Urinary bladder (tissue), 4 donors: ENCODE data around the gene EPHA6. TPM values are rescaled to one million over a fixed set of nuclear protein-coding genes. Genes with fewer than 3 reads are reported as not detected.
"Not testable (repeated sequence)": the region's sequence is repeated elsewhere in the genome, so short reads cannot be mapped to it uniquely, and the experiment has no call there.

Experiments
- DNase-seq: peaks from one replicate; pipeline ENCODE4 v3.0.0-alpha.2; 2015; ENCODE audit errors: extremely low spot score
- H3K27ac ChIP-seq: one replicate; pipeline ENCODE4 v1.5.1; 2013; ENCODE audit warnings: low read depth, mild to moderate bottlenecking, moderate library complexity
- H3K36me3 ChIP-seq: one replicate; pipeline ENCODE4 v1.6.1; 2013; ENCODE audit warnings: mild to moderate bottlenecking, moderate library complexity; ENCODE audit not compliant: insufficient read depth
- H3K4me1 ChIP-seq: one replicate; pipeline ENCODE4 v1.6.1; 2013; ENCODE audit warnings: mild to moderate bottlenecking, moderate library complexity; ENCODE audit not compliant: insufficient read depth
- H3K4me3 ChIP-seq: one replicate; pipeline ENCODE4 v1.5.1; 2013; ENCODE audit warnings: low read depth, low read length
- WGBS: extraction: QIAGEN DNeasy Blood & Tissue Kit; methylation state at CpG from one replicate; pipeline ENCODE4 v1.1.7; 2013; 5-methylcytosine and 5-hydroxymethylcytosine counted together
- polyA plus RNA-seq: library from polyadenylated mRNA; stranded (reverse); fragments of 200-250 nt; gene quantifications from one replicate; pipeline ENCODE4 v1.2.3, GENCODE V29; 2013
- total RNA-seq: library from RNA; depleted of rRNA; stranded (reverse); fragments of >200 nt; gene quantifications from one replicate; pipeline ENCODE4 v1.2.3, GENCODE V29; 2014
- donor health status: healthy with polysubstance abuse.
- donor health status: healthy.

Gene EPHA6
- total and polyA plus RNA-seq, 2 donors = 2.5 to 15.9 TPM

DNA sequence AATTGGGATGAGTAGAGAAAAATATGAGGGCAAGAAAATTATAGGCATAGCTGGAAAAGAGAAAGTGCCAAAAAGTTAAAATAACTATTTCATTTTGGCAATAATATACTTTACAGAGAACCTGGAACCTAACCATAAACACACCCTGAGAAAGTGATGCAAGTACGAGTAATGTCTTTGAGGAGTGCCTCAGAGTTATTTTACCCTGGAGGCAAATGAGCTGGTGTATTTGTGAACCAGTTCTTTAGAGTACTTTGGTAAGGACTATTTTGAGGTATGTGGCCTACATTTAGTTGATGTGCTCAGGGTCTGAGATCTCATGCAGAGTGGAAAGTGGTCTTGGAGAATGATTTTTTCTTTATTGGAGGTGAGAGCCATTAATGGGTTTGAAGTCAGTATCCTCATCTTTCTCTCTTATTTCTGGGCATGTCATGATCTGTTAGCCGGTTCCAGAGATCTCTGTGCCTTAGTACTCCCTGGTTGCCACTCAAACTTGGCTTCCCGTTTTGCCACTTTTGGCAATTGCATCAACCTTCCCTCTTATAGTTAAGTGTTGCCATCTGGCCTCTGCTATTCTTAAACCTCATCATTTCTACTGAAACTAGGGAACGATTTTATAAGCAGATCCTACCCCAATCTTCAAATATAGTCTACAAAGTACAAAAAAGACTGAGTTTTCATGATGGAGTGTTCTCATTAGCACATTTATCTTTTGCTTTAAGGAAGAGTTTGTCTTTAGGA lies 145.7 kb downstream of the EPHA6 start:
- 78% methylated on average over 4 of the region's 4 CpGs for WGBS

DNA sequence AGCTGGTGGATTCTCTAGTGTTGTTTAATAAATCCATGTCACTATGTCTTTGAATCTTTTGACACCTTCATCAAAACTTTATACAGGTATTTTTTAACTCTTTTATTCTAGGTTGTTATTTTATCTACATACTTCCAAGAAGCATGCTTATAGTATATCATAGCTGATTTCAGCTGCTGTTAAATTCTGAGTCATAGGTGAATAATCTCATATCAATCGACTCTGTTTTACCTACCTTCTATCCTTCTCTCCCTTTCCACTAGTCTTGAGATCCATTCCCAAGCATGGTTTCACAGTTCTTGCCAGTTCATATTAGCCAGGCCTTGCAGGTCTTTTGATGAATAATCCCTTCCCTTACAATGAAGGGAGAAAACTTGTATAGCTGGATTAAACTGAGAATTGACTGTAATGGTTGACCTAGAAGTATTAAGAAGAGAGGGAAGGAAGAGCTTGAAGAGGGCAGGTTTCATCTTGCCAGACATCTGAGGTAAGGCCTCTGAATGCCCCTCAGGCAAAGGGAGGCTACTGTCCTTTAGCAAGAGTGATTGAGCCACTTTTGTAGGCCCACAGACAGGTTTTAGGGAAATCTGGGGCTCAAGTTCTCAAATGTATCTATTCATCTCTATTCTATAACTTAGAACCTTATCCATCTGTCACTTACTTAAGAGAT lies 146.4 kb downstream of the EPHA6 start:
- WGBS = 91% methylated on average over 1 of the region's 1 CpG
- H3K4me1 ChIP-seq = no peaks in the 10 kb centered on the region
- no peaks in the 10 kb centered on the region for H3K36me3 ChIP-seq
- no peak for DNase-seq
- no peak overlapping the region for H3K27ac ChIP-seq
- H3K4me3 ChIP-seq = no peak overlapping the region

More for the DNA sequence above, 145.7 kb downstream of the EPHA6 start:
- Histone ChIP-seq H3K4me1 (no peaks in the 10 kb centered on the region), H3K36me3 (no peaks in the 10 kb centered on the region), H3K4me3 (no peak overlapping the region), H3K27ac (no peak overlapping the region)
- no peak for DNase-seq

DNA sequence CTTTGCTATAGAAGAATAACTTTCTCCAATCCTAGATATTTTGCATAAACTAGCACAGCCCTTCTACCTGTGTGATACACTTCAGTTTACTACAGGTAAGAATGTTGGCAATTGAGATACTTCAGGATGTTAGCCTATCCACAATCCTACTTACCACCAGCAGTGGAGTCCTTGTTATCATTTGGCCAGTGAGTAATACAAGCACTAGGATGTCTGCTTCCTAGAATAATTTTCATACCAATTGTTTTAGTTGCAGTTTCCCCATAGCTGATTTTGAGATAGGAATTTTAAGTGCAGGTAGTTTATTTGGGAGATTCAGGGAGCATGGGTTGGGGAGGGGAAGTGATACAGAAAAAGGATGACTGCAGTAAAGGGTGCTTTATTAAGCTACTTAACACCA lies 147.2 kb downstream of the EPHA6 start:
- Histone ChIP-seq H3K4me3 (no peak overlapping the region), H3K36me3 (no peaks in the 10 kb centered on the region), H3K27ac (no peak overlapping the region), H3K4me1 (no peaks in the 10 kb centered on the region)
- DNase-seq = no peak

DNA sequence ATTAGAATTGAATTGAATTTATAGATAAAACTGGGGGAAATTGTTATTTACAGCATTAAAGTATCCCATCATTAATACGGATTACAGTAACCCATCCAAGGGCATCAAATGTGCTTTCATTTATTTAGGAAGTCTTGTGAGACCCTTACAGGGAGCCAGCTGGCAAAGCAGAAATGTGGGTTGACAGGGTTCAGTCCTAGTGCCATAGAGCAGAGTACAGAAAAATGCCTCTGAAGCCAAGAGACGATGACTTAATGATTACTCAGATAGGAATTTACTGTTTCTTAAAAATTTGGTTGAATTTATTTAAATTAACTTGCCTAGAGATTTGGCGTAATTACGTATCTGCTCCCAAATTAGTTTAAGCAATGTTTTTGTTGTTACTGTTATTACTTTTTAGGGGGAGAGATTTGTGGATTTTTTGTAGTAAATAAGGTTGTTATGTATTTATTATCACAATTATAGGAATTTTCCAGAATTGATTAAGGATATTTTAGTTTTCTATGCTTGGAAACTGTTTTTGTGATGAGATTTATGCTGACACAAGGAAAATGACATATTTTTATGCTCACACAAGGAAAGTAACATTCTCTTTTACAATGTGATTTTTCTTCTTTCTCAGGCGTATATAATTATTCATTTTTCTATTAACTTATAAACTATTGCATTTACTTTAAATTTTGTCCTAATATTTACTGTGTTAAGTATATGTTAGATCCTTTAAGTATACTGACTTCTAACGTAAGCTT lies 152.0 kb downstream of the EPHA6 start:
- Histone ChIP-seq H3K4me3 (no peak overlapping the region), H3K4me1 (no peaks in the 10 kb centered on the region), H3K36me3 (no peaks in the 10 kb centered on the region), H3K27ac (no peak overlapping the region)
- 80% methylated on average over 6 of the region's 6 CpGs for WGBS
- no peak for DNase-seq

DNA sequence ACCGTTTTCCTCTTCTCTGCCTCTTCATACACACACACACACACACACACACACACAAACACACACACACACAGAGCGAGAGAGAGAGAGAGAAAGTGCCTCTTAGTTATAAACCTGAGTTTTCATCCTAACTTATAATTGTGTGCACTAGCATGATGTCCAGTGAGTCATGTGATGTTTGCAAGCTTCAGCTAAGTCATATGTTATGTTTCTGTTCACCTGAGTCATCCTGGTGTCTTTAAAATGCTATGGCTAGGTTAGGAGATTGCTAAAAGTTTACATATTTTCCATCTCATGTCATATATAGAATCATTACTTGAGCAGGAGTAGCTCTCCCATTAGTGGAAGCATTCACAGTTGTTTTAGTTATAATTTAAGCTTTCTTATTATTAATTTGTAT lies 155.8 kb downstream of the EPHA6 start:
- Histone ChIP-seq H3K4me3 (no peak overlapping the region), H3K4me1 (no peaks in the 10 kb centered on the region), H3K27ac (no peak overlapping the region), H3K36me3 (no peaks in the 10 kb centered on the region)
- DNase-seq = no peak
- WGBS = 76% methylated on average over 2 of the region's 2 CpGs

DNA sequence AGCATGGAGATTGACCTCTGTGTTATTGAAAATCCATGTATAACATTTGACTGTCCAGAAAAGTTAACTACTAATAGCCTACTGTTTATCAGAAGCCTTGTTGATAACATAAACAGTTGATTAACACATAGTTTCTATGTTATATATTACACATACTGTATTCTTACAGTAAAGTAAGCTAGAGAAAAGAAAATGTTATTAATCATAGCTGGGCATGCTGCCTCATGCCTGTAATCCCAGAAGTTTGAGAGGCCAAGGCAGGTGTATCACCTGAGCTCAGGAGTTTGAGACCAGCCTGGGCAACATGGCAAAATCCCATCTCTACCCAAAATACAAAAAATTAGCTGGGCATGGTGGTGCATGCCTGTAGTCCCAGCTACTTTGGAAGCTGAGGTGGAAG lies 163.3 kb downstream of the EPHA6 start:
- H3K36me3 ChIP-seq = no peaks in the 10 kb centered on the region

DNA sequence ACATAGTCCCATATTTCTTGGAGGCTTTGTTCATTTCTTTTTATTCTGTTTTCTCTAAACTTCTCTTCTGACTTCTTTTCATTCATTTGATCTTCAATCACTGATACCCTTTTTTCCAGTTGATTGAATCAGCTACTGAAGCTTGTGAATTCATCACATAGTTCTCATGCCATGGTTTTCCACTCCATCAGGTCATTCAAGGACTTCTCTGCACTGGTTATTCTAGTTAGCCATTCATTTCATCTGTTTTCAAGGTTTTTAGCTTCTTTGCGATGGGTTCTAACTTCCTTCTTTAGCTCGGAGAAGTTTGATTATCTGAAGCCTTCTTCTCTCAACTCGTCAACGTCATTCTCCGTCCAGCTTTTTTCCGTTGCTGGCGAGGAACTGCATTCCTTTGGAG lies 169.3 kb downstream of the EPHA6 start:
- not testable (repeated sequence) for DNase-seq, H3K36me3 ChIP-seq

More for the DNA sequence above, 163.3 kb downstream of the EPHA6 start:
- Histone ChIP-seq H3K4me3 (no peak overlapping the region), H3K4me1 (no peaks in the 10 kb centered on the region), H3K27ac (no peak overlapping the region)
- no peak for DNase-seq

DNA sequence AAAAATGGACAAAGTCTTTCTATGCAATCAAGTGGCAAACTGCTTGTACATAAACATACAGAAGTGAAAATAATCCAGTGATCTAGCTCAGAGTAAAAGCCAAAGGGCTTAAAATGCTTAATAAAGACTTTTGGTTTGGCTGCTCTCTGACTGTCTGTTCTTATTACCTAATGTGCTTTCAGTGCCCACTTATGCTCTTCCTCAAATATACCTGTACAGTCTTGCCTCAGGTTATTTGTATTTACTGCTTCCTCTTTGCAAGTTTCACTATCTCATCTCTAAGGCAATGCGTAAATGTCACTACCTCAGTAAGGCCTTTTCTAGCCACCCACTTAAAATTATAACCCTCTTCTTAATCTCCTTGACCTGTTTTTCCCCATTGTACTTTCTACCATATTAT lies 171.8 kb downstream of the EPHA6 start:
- no peak for DNase-seq
- H3K36me3 ChIP-seq = no peaks in the 10 kb centered on the region
- H3K27ac ChIP-seq = no peak overlapping the region
- no peaks in the 10 kb centered on the region for H3K4me1 ChIP-seq
- WGBS = 91% methylated on average over 1 of the region's 1 CpG
- no peak overlapping the region for H3K4me3 ChIP-seq

More for the DNA sequence above, 169.3 kb downstream of the EPHA6 start:
- H3K4me3 ChIP-seq, H3K27ac ChIP-seq, H3K4me1 ChIP-seq: not testable (repeated sequence)
- WGBS = 93% methylated on average over 7 of the region's 7 CpGs

DNA sequence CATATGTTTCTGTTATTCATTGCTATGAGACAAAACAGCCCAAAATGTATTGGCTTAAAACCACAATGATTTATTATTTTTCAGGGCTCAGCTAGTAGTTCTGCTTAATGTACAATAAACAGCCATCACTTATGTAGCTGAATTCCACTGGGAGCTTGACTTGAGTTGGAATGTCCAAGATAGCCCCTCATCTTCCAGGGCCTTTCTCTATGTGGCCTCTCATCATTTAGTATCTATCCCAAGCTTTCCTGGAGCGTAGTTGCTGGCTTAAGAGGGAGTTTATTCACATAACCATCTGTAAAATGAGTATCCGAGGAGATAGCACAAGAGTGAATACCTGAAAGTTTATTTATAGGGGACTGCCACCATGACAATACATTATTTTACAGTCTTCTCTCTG lies 176.8 kb downstream of the EPHA6 start:
- 68% methylated on average over 2 of the region's 2 CpGs for WGBS
- H3K36me3 ChIP-seq = no peaks in the 10 kb centered on the region
- no peaks in the 10 kb centered on the region for H3K4me1 ChIP-seq
- H3K27ac ChIP-seq = no peak overlapping the region
- H3K4me3 ChIP-seq = no peak overlapping the region
- DNase-seq = no peak

DNA sequence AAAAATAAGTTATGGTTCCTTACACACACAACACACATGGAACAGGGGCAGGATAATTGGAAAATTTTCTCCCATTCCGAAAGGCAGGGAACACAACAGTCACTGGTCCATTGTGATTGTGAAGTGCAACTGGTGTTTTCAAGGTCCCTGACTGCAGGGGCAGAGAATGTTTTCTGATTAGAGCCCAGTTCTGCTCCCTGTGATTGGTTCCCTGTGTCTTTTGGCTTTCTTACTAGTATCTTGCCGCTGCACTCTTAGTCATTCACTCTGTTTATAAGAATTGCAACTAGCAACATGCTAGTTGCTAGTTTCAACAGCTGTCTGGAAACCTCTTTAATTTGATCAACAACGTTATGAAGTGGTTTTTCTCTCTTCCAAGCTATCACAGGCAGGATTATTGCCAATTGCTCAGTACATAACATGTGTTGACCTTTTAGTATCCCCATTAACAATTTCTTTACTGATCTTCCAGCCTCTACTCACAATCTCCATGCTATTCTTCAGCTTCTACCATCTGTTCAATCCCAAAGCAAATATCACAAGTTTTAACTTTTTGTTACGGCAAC lies 177.5 kb downstream of the EPHA6 start:
- no peak overlapping the region for H3K4me3 ChIP-seq
- no peaks in the 10 kb centered on the region for H3K36me3 ChIP-seq
- 44% methylated on average over 4 of the region's 4 CpGs for WGBS
- no peaks in the 10 kb centered on the region for H3K4me1 ChIP-seq
- no peak for DNase-seq
- H3K27ac ChIP-seq = no peak overlapping the region

DNA sequence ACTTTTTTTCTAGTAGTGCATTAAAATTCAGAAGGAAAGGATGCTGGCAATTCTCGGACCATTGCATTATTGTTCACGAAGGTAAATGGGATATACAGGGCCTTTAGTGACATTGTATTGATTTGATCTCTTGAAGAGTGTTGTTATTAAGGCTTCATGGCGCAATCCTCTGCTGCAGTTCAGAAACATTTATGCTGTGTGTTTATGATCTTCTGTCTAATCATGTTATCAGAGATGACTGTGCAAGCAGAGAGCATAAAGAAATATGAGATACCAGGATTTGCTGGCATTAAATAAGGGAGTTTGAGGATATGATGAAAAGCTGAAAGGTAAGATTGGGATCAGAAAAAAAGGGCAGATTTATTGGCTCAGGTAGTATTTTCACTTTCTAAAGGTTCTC lies 180.6 kb downstream of the EPHA6 start:
- Histone ChIP-seq H3K36me3 (no peaks in the 10 kb centered on the region), H3K4me1 (no peaks in the 10 kb centered on the region), H3K4me3 (no peak overlapping the region), H3K27ac (no peak overlapping the region)
- no peak for DNase-seq
- WGBS = 70% methylated on average over 3 of the region's 3 CpGs

DNA sequence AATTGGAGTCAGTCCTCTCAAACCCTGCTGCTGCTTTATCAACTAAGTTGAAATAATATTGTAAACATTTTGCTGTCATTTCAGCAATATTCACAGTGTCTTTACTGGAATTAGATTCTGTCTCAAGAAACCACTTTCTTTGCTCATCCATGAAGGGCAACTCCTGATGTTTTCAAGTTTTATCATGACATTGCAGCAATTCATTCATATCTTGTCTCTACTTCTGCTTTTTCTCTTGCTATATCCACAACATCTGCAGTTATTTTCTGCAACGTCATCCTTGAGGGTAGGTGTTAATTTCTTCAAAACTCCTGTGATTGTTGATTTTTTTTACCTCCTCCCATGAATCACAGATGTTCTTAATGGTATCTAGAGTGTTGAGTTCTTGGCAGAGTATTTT lies 181.6 kb downstream of the EPHA6 start:
- 66% methylated on average over 1 of the region's 1 CpG for WGBS
- H3K4me3 ChIP-seq = no peak overlapping the region
- H3K27ac ChIP-seq = no peak overlapping the region
- no peak for DNase-seq
- no peaks in the 10 kb centered on the region for H3K36me3 ChIP-seq
- H3K4me1 ChIP-seq = no peaks in the 10 kb centered on the region

DNA sequence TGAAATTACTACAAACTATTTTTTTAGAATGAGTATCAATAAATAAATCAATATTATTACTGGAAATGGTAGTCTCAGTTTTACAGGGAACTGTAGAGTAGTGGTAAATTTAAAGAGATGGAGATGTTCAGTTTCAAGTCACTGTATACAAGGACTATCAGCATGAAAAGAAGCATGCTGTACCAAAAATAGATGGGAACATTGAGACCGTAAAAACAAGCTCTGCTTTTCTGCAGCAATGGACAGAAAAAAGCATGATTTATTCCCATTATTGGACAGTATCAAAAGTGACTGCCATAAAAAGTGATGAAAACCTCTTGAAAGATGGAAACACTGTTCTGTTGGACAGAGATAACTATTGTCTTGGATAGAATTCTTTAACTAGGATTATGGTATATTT lies 187.2 kb downstream of the EPHA6 start:
- Histone ChIP-seq H3K4me1 (no peaks in the 10 kb centered on the region), H3K27ac (no peak overlapping the region), H3K36me3 (no peaks in the 10 kb centered on the region), H3K4me3 (no peak overlapping the region)
- no peak for DNase-seq
- WGBS = 39% methylated on average over 1 of the region's 1 CpG
